SK-N-SH (cell line): ENCODE results near the gene LEF1. TPM values are rescaled to one million over a fixed set of nuclear protein-coding genes. Genes with fewer than 3 reads are reported as not detected.

Source experiments
- CTCF ChIA-PET: fragments of 300-600, 350-600 bp; formaldehyde crosslinking; extraction: SDS; loops from one replicate; lab custom pipeline; 2021; lab: Yijun Ruan, JAX
- POLR2A ChIA-PET: fragments of 350-600 bp; sonication (Branson Sonifier 250); formaldehyde crosslinking; extraction: SDS; loops from one replicate; lab custom pipeline; 2020; ENCODE audit warnings: antibody characterized with exemption, inconsistent platforms; lab: Yijun Ruan, JAX
- DNase-seq: peaks from one replicate; pipeline ENCODE4 v3.0.0; 2012
- H2AFZ ChIP-seq: fragments of 200-600 bp; sonication (generic); 2 replicates; pipeline ENCODE4 v1.8.1; 2016; ENCODE audit warnings: antibody characterized with exemption, mild to moderate bottlenecking, low read depth
- H3F3A ChIP-seq: fragments of 200-600 bp; sonication (generic); replicated peaks from 2 replicates; pipeline ENCODE3; 2016; ENCODE audit warnings: antibody characterized with exemption, mild to moderate bottlenecking; ENCODE audit not compliant: insufficient read depth
- H3K27ac ChIP-seq, 2 experiments: fragments of 200-500 bp in 1 of 2; fragments of 200-600 bp in 1 of 2; sonication (Bioruptor generic) in 1 of 2; sonication (generic), shearing (Covaris generic) in 1 of 2; 2 replicates each; pipeline versions ENCODE4 v1.5.1 to v1.6.1; 2014 to 2016; ENCODE audit warnings: low read depth in 2 of 2, inconsistent platforms in 1 of 2, low read length in 1 of 2, mild to moderate bottlenecking in 1 of 2, mixed read lengths in 1 of 2
- H3K27me3 ChIP-seq: fragments of 200-600 bp; sonication (generic), shearing (Covaris generic); 2 replicates; pipeline ENCODE4 v1.6.1; 2016; ENCODE audit warnings: mixed run types; ENCODE audit not compliant: insufficient read depth
- H3K36me3 ChIP-seq, 2 experiments: fragments of 200-500 bp in 1 of 2; fragments of 200-600 bp in 1 of 2; sonication (Bioruptor generic) in 1 of 2; sonication (generic) in 1 of 2; replicated peaks in 1 of 2; 2 replicates each; pipeline versions ENCODE3 to v1.5.1; 2014 to 2016; ENCODE audit warnings: low read length in 1 of 2, mild to moderate bottlenecking in 1 of 2; ENCODE audit not compliant: insufficient read depth in 2 of 2, control insufficient read depth in 1 of 2
- H3K4me1 ChIP-seq, 2 experiments: fragments of 200-500 bp in 1 of 2; fragments of 200-600 bp in 1 of 2; sonication (Bioruptor generic) in 1 of 2; sonication (generic), shearing (Covaris generic) in 1 of 2; 2 replicates each; pipeline versions ENCODE4 v1.5.1 to v1.6.1; 2014 to 2016; ENCODE audit warnings: low read depth in 1 of 2, low read length in 1 of 2, mixed run types in 1 of 2; ENCODE audit not compliant: insufficient read depth in 2 of 2, control insufficient read depth in 1 of 2
- H3K4me2 ChIP-seq: fragments of 200-600 bp; sonication (generic), shearing (Covaris generic); 2 replicates; pipeline ENCODE4 v1.6.1; 2017; ENCODE audit warnings: mixed run types
- H3K4me3 ChIP-seq, 2 experiments: fragments of 200-500 bp in 1 of 2; fragments of 200-600 bp in 1 of 2; sonication (Bioruptor generic) in 1 of 2; sonication (generic), shearing (Covaris generic) in 1 of 2; 2 replicates each; pipeline versions ENCODE4 v1.5.1 to v1.8.1; 2014 to 2016; ENCODE audit warnings: low read depth in 2 of 2, inconsistent platforms in 1 of 2, low read length in 1 of 2, mild to moderate bottlenecking in 1 of 2, mixed read lengths in 1 of 2, moderate library complexity in 1 of 2
- H3K79me2 ChIP-seq: fragments of 200-600 bp; sonication (generic); 2 replicates; pipeline ENCODE4 v1.8.1; 2017; ENCODE audit warnings: mild to moderate bottlenecking; ENCODE audit not compliant: insufficient read depth
- H3K9ac ChIP-seq: fragments of 200-600 bp; sonication (generic); 2 replicates; pipeline ENCODE4 v1.6.1; 2017; ENCODE audit warnings: mixed run types
- H3K9me2 ChIP-seq: fragments of 200-600 bp; sonication (generic); 2 replicates; pipeline ENCODE4 v1.6.1; 2017; ENCODE audit warnings: mixed run types
- H3K9me3 ChIP-seq: fragments of 200-600 bp; sonication (generic); 2 replicates; pipeline ENCODE4 v1.6.1; 2017; ENCODE audit warnings: mixed run types, mild to moderate bottlenecking, moderate library complexity
- H4K20me1 ChIP-seq: fragments of 200-600 bp; sonication (generic); 2 replicates; pipeline ENCODE4 v1.6.1; 2017; ENCODE audit warnings: mild to moderate bottlenecking, mixed run types; ENCODE audit not compliant: insufficient read depth
- CHD2 ChIP-seq: fragments of 150-350 bp; IDR thresholded peaks from 2 replicates; pipeline ENCODE4 v1.6.1; 2018; ENCODE audit warnings: low read length; ENCODE audit not compliant: partially characterized antibody
- EP300 ChIP-seq, 2 experiments: IDR thresholded peaks; 2 replicates each; pipeline versions ENCODE4 v1.4.0 to v1.6.1; 2012; ENCODE audit warnings: borderline replicate concordance in 1 of 2, low read depth in 1 of 2, low read length in 1 of 2
- EZH2phosphoT487 ChIP-seq: fragments of 200-600 bp; sonication (generic); IDR thresholded peaks from 2 replicates; pipeline ENCODE4 v1.6.1; 2017; ENCODE audit warnings: low read depth, mixed run types, mild to moderate bottlenecking, antibody characterized with exemption, moderate library complexity, borderline replicate concordance
- FOSL2 ChIP-seq: IDR thresholded peaks from 2 replicates; pipeline ENCODE4 v1.4.0; 2012; ENCODE audit warnings: low read depth, mild to moderate bottlenecking, moderate library complexity, borderline replicate concordance
- JUND ChIP-seq: IDR thresholded peaks from 2 replicates; pipeline ENCODE4 v1.4.0; 2012
- MAX ChIP-seq: IDR thresholded peaks from 2 replicates; pipeline ENCODE4 v1.4.0; 2012; ENCODE audit warnings: low read depth
- MEF2A ChIP-seq: IDR thresholded peaks from 2 replicates; pipeline ENCODE4 v1.4.0; 2012; ENCODE audit warnings: low read depth, borderline replicate concordance
- NFIC ChIP-seq: IDR thresholded peaks from 2 replicates; pipeline ENCODE4 v1.4.0; 2012; ENCODE audit warnings: borderline replicate concordance
- NRF1 ChIP-seq: IDR thresholded peaks from 2 replicates; pipeline ENCODE4 v1.6.1; 2012; ENCODE audit warnings: low read depth, mild to moderate bottlenecking, low read length
- PBX3 ChIP-seq: IDR thresholded peaks from 2 replicates; pipeline ENCODE4; 2012
- POLR2AphosphoS5 ChIP-seq: IDR thresholded peaks from 2 replicates; pipeline ENCODE4 v1.6.1; 2012; ENCODE audit warnings: low read depth, low read length
- RAD21 ChIP-seq: IDR thresholded peaks from 2 replicates; pipeline ENCODE4 v1.6.1; 2012; ENCODE audit warnings: mild to moderate bottlenecking, low read length
- RCOR1 ChIP-seq: fragments of 150-350 bp; IDR thresholded peaks from 2 replicates; pipeline ENCODE4 v1.6.1; 2017; ENCODE audit warnings: antibody characterized with exemption, low read length
- RFX5 ChIP-seq: IDR thresholded peaks from 2 replicates; pipeline ENCODE4 v1.6.1; 2012; ENCODE audit warnings: mild to moderate bottlenecking, improper control_type of control experiment, low read length
- SIN3A ChIP-seq: IDR thresholded peaks from 2 replicates; pipeline ENCODE4 v1.6.1; 2012; ENCODE audit warnings: low read depth, mild to moderate bottlenecking, low read length, moderate library complexity, borderline replicate concordance
- SMC3 ChIP-seq: IDR thresholded peaks from 2 replicates; pipeline ENCODE4 v1.6.1; 2012; ENCODE audit warnings: low read depth, low read length, improper control_type of control experiment
- TAF1 ChIP-seq: IDR thresholded peaks from 2 replicates; pipeline ENCODE4 v1.6.1; 2012; ENCODE audit warnings: low read depth, mild to moderate bottlenecking, low read length, moderate library complexity, borderline replicate concordance
- TEAD4 ChIP-seq: IDR thresholded peaks from 2 replicates; pipeline ENCODE4 v1.4.0; 2012; ENCODE audit warnings: mild to moderate bottlenecking, borderline replicate concordance; ENCODE audit not compliant: insufficient read depth
- YY1 ChIP-seq: IDR thresholded peaks from 2 replicates; pipeline ENCODE4 v1.4.0; 2012; ENCODE audit warnings: low read depth, mild to moderate bottlenecking
- WGBS: methylation state at CpG from one replicate; pipeline ENCODE4 v1.1.6; 2017; ENCODE audit warnings: low lambda C conversion rate; 5-methylcytosine and 5-hydroxymethylcytosine counted together
- polyA plus RNA-seq, 3 experiments: library from polyadenylated mRNA; depleted of rRNA; stranded (reverse); fragments of >200 nt; gene quantifications; 2 replicates each; pipeline ENCODE4 v1.2.3, GENCODE V29; 2012

Gene LEF1
- polyA plus RNA-seq, 1 of the 3 experiments (the other 2 are of a cell fraction) = 0.36 TPM

DNA sequence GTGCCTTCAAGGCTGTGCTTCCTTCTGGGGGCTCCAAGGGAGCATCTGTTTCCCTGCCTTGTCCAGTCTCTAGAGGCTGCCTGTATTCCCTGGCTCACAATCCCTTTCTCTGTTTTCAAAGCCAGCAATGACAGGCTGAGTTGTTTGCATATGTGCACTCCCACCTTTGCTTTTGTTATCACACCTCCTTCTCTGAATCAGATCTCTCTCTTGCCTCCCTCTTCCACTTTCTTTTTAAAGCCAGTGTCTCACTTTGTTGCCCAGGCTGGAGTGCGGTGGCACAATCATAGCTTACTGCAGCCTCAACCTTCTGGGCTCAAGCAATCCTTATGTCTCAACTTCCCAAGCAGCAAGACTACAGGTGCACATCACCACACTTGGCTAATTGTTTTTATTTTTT is 37.1 kb upstream of the LEF1 start:
- Histone ChIP-seq H3K9me3 (no peaks in the 10 kb centered on the region), H3K4me3 (no peak overlapping the region), H3K9me2 (no peaks in the 10 kb centered on the region), H3K4me2 (no peak overlapping the region), H3K27ac (no peak overlapping the region), H3K36me3 (no peaks in the 10 kb centered on the region), H3K9ac (no peak overlapping the region), H2AFZ (no peak overlapping the region), H3F3A (no peaks in the 10 kb centered on the region), H3K4me1 (no peaks in the 10 kb centered on the region), H4K20me1 (no peaks in the 10 kb centered on the region), H3K27me3 (no peaks in the 10 kb centered on the region), H3K79me2 (no peaks in the 10 kb centered on the region)
- ChIA-PET CTCF (no interaction called here), POLR2A (no interaction called here)
- DNase-seq = no peak
- WGBS = 16% methylated on average over 1 of the region's 1 CpG
- TF ChIP-seq NFIC (no peak), NRF1 (no peak), MAX (no peak), YY1 (no peak), CHD2 (no peak), FOSL2 (no peak), EZH2phosphoT487 (no peak), TAF1 (no peak), RCOR1 (no peak), PBX3 (no peak), RAD21 (no peak)

DNA sequence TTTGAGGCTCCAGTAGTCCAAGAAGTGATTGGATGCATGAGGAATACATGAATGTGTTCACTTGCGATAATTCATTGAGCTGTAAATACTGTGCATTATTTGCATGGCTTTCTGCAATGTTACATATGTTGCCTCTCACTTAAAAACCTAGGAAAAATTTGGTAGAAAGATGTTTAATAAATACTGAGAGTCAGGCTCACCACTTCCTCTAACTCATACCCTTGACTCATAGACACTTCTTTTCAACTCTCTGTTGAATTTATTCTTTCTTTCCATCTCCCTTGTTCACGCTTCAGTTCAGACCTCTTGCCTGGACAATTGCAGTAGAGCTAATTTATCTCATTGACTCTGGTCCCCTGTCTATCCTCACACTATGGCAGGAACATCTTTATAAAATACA is 35.8 kb upstream of the LEF1 start:
- Histone ChIP-seq H4K20me1 (no peaks in the 10 kb centered on the region), H3K9me3 (no peaks in the 10 kb centered on the region), H3K27ac (no peak overlapping the region), H3K9me2 (no peaks in the 10 kb centered on the region), H3F3A (no peaks in the 10 kb centered on the region), H3K36me3 (no peaks in the 10 kb centered on the region), H3K79me2 (no peaks in the 10 kb centered on the region), H3K4me3 (no peak overlapping the region), H3K4me2 (no peak overlapping the region), H3K27me3 (no peaks in the 10 kb centered on the region), H3K4me1 (no peaks in the 10 kb centered on the region), H2AFZ (no peak overlapping the region), H3K9ac (no peak overlapping the region)
- 7% methylated on average over 2 of the region's 2 CpGs for WGBS
- CTCF ChIA-PET = no interaction called here
- DNase-seq = no peak
- POLR2A ChIA-PET = no interaction called here
- no peak for TF ChIP-seq MEF2A
- no peak for TF ChIP-seq NRF1

GRCh38 chr4:108203377-108203776 is 34.6 kb upstream of the LEF1 start:
- Histone ChIP-seq H3K4me2 (no peak overlapping the region), H3K4me3 (no peak overlapping the region), H3K4me1 (no peaks in the 10 kb centered on the region), H3K36me3 (no peaks in the 10 kb centered on the region), H3K9ac (no peak overlapping the region), H2AFZ (no peak overlapping the region), H3K79me2 (no peaks in the 10 kb centered on the region), H3K27ac (no peak overlapping the region), H3K9me3 (no peaks in the 10 kb centered on the region), H3K27me3 (no peaks in the 10 kb centered on the region), H3K9me2 (no peaks in the 10 kb centered on the region), H4K20me1 (no peaks in the 10 kb centered on the region), H3F3A (no peaks in the 10 kb centered on the region)
- TF ChIP-seq SIN3A = no peak
- no peak for TF ChIP-seq SMC3
- TF ChIP-seq RFX5 = no peak
- no peak for TF ChIP-seq PBX3
- TF ChIP-seq POLR2AphosphoS5 = no peak
- no peak for TF ChIP-seq MAX
- TF ChIP-seq TAF1 = no peak
- TF ChIP-seq TEAD4 = no peak
- no peak for TF ChIP-seq JUND
- no peak for TF ChIP-seq EP300 (IDR thresholded peaks at IDR 0.05; ENCODE audit: borderline replicate concordance in 1 of 2, low read depth in 1 of 2, low read length in 1 of 2)
- no peak for TF ChIP-seq EZH2phosphoT487
- 0% methylated on average over 3 of the region's 3 CpGs for WGBS
- POLR2A ChIA-PET = no interaction called here
- no peak for DNase-seq
- CTCF ChIA-PET = interaction anchor here (0.7 kb wide), 1 partner anchor 201 kb away, joined by 3 read pairs; no protein-coding TSS in a partner anchor
